ENCODE data around the gene PIGL.

DNA sequence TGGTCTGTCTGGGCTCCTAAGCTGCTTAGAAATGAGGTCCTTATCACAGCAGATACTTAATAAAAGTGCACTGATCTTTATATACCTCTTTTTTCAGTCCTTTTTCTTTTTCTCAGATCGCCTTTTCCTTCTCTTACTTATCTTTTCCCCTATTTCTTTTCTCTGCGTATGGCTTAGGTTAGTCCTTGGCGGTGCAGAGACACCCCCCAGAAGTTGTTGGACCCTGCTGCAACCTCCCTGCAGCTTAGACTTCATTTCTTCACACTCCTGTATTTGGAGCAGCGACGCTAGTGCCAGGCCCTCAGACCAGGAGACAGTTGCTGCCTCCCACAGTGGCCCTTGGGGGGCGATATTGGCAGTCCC is 68.6 kb downstream of the PIGL start:
- peak in 2 of 5 experiments; percentile 41 to 48 for TF ChIP-seq CTCF (IDR thresholded peaks at IDR 0.05)
- no peak for TF ChIP-seq POLR2A (IDR thresholded peaks at IDR 0.05)
- TF ChIP-seq EP300 (IDR thresholded peaks at IDR 0.05): no peak

All from tibial nerve (tissue), 4 donors.